HepG2 (cell line): ENCODE measurements around the gene BTN1A1. TPM values are rescaled to one million over a fixed set of nuclear protein-coding genes. Genes with fewer than 3 reads are reported as not detected.

Source experiments
- DNMT3B ChIP-seq: conservative IDR thresholded peaks from 2 replicates; pipeline ENCODE4 v1.6.1; 2016; ENCODE audit warnings: missing biosample characterization, control low read depth
- GMEB1 ChIP-seq: sonication (generic); formaldehyde crosslinking; IDR thresholded peaks from 2 replicates; pipeline ENCODE4 v1.5.1; 2020; ENCODE audit warnings: missing genetic modification reagents, mild to moderate bottlenecking, borderline replicate concordance
- HNF4G ChIP-seq, 2 experiments: sonication (generic) in 1 of 2; formaldehyde crosslinking in 1 of 2; IDR thresholded peaks; 2 replicates each; pipeline versions ENCODE4 v1.4.0 to v1.6.1; 2011 to 2020; ENCODE audit warnings: borderline replicate concordance in 2 of 2, low read depth in 2 of 2, mild to moderate bottlenecking in 2 of 2, low read length in 1 of 2, missing genetic modification reagents in 1 of 2, moderate library complexity in 1 of 2
- HOXA3 ChIP-seq: sonication (generic); formaldehyde crosslinking; IDR thresholded peaks from 2 replicates; pipeline ENCODE4 v1.5.0; 2020; ENCODE audit warnings: missing genetic modification reagents
- MIER2 ChIP-seq: IDR thresholded peaks from 2 replicates; pipeline ENCODE4 v1.6.1; 2016; ENCODE audit warnings: missing biosample characterization, missing genetic modification reagents
- MLLT10 ChIP-seq: sonication (generic); formaldehyde crosslinking; IDR thresholded peaks from 2 replicates; pipeline ENCODE4 v1.4.0; 2020; ENCODE audit warnings: missing genetic modification reagents
- NR3C1 ChIP-seq: sonication (generic); formaldehyde crosslinking; IDR thresholded peaks from 2 replicates; pipeline ENCODE4 v1.4.0; 2020; ENCODE audit warnings: missing genetic modification reagents
- SP5 ChIP-seq: IDR thresholded peaks from 2 replicates; pipeline ENCODE4 v1.6.1; 2016; ENCODE audit warnings: low read depth, borderline replicate concordance
- TBL1XR1 ChIP-seq: fragments of 150-350 bp; IDR thresholded peaks from 2 replicates; pipeline ENCODE4 v1.6.1; 2014; ENCODE audit warnings: borderline replicate concordance, low read length; ENCODE audit not compliant: partially characterized antibody
- ZBTB33 ChIP-seq: sonication (generic); formaldehyde crosslinking; IDR thresholded peaks from 2 replicates; pipeline ENCODE4 v1.4.0; 2020; ENCODE audit warnings: missing genetic modification reagents
- ZBTB37 ChIP-seq: sonication (generic); formaldehyde crosslinking; IDR thresholded peaks from 2 replicates; pipeline ENCODE4 v1.4.0; 2020; ENCODE audit warnings: mild to moderate bottlenecking, missing genetic modification reagents
- ZFP1 ChIP-seq: IDR thresholded peaks from 2 replicates; pipeline ENCODE4 v1.6.1; 2016
- ZFP41 ChIP-seq: sonication (generic); formaldehyde crosslinking; IDR thresholded peaks from 2 replicates; pipeline ENCODE4 v1.4.0; 2020; ENCODE audit warnings: mild to moderate bottlenecking, missing genetic modification reagents, borderline replicate concordance
- ZFY ChIP-seq: sonication (generic); formaldehyde crosslinking; IDR thresholded peaks from 2 replicates; pipeline ENCODE4 v1.4.0; 2020; ENCODE audit warnings: missing genetic modification reagents
- ZMYM4 ChIP-seq: sonication (generic); formaldehyde crosslinking; IDR thresholded peaks from 2 replicates; pipeline ENCODE4 v1.8.1; 2023; ENCODE audit warnings: mild to moderate bottlenecking, missing genetic modification reagents
- ZNF12 ChIP-seq: sonication (generic); formaldehyde crosslinking; IDR thresholded peaks from 2 replicates; pipeline ENCODE4 v1.5.0; 2020; ENCODE audit warnings: missing genetic modification reagents
- ZNF138 ChIP-seq: sonication (generic); formaldehyde crosslinking; IDR thresholded peaks from 2 replicates; pipeline ENCODE4 v1.5.0; 2020; ENCODE audit warnings: mild to moderate bottlenecking, low read depth, missing genetic modification reagents
- ZNF207 ChIP-seq: fragments of 450-650 bp; IDR thresholded peaks from 2 replicates; pipeline ENCODE4 v1.6.1; 2016; ENCODE audit warnings: antibody characterized with exemption, borderline replicate concordance
- ZNF274 ChIP-seq: sonication (generic); formaldehyde crosslinking; IDR thresholded peaks from 2 replicates; pipeline ENCODE4 v1.5.1; 2020; ENCODE audit warnings: mild to moderate bottlenecking, missing genetic modification reagents
- ZNF326 ChIP-seq: sonication (generic); formaldehyde crosslinking; IDR thresholded peaks from 2 replicates; pipeline ENCODE4 v1.4.0; 2020; ENCODE audit warnings: missing genetic modification reagents, borderline replicate concordance
- ZNF33A ChIP-seq: sonication (generic); formaldehyde crosslinking; IDR thresholded peaks from 2 replicates; pipeline ENCODE4 v1.5.1; 2020; ENCODE audit warnings: missing genetic modification reagents, mild to moderate bottlenecking, moderate library complexity, borderline replicate concordance
- ZNF460 ChIP-seq: sonication (generic); formaldehyde crosslinking; IDR thresholded peaks from 2 replicates; pipeline ENCODE4 v1.5.1; 2020; ENCODE audit warnings: missing genetic modification reagents, mild to moderate bottlenecking, borderline replicate concordance
- ZNF629 ChIP-seq: sonication (generic); formaldehyde crosslinking; conservative IDR thresholded peaks from 2 replicates; pipeline ENCODE4 v1.5.0; 2020; ENCODE audit warnings: missing genetic modification reagents
- ZNF703 ChIP-seq: sonication (generic); formaldehyde crosslinking; IDR thresholded peaks from 2 replicates; pipeline ENCODE4 v1.5.1; 2020; ENCODE audit warnings: missing genetic modification reagents, mild to moderate bottlenecking, moderate library complexity, borderline replicate concordance
- ZNF879 ChIP-seq: sonication (generic); formaldehyde crosslinking; IDR thresholded peaks from 2 replicates; pipeline ENCODE4 v1.8.1; 2023; ENCODE audit warnings: missing genetic modification reagents
- polyA plus RNA-seq, 8 experiments: library from polyadenylated mRNA; depleted of rRNA in 3 of 8; stranded (reverse) in 7 of 8; unstranded in 1 of 8; fragments of >200 nt; fragmentation: Illumina TruSeq in 4 of 8; extraction: Trizol in 4 of 8; gene quantifications; 2 replicates each; pipeline versions ENCODE4 v1.2.1 to v1.2.3, GENCODE V29; 2011 to 2016; ENCODE audit warnings: low read depth in 4 of 8, missing spikeins in 1 of 8, mixed read lengths in 1 of 8; ENCODE audit not compliant: insufficient read depth in 1 of 8
- total RNA-seq, 5 experiments: library from RNA; depleted of rRNA; stranded (reverse); fragments of >200 nt; fragmentation: Illumina TruSeq; extraction: Trizol; gene quantifications; 2 replicates each; pipeline ENCODE4 v1.2.3, GENCODE V29; 2016; ENCODE audit warnings: low read depth in 1 of 5

The BTN1A1 gene
- total and polyA plus RNA-seq, 2 of the 13 experiments (the other 11 are each of a cell fraction or from before 2014, with no cell fraction given), result 0.04 TPM; not detected in 1

GRCh38 chr6:26537846-26538571, 37.9 kb downstream of the BTN1A1 start, which contains the start of gene HMGN4 (continued):
- TF ChIP-seq ZBTB37 (CRISPR knock-in tag), result peak; percentile 74; the same call in 1 of the 2 replicates
- no peak for TF ChIP-seq MLLT10 (CRISPR knock-in tag)
- TF ChIP-seq ZNF207, result no peak
- TF ChIP-seq MIER2 (CRISPR knock-in tag), result no peak; the same call in 1 of the 2 replicates
- no peak; the same call in 1 of the 2 replicates for TF ChIP-seq ZBTB33
- peak; percentile 16; the same call in 1 of the 2 replicates for TF ChIP-seq ZFP1 (CRISPR knock-in tag)
- peak; percentile 65 for TF ChIP-seq HOXA3 (CRISPR knock-in tag)
- no peak; the same call in 1 of the 2 replicates for TF ChIP-seq ZNF703 (CRISPR knock-in tag)
- no peak; the same call in 1 of the 2 replicates for TF ChIP-seq ZNF274
- TF ChIP-seq ZNF629 (CRISPR knock-in tag), result peak; percentile 88
- TF ChIP-seq HNF4G (IDR thresholded peaks at IDR 0.05; ENCODE audit: borderline replicate concordance, low read depth, low read length), result no peak
- no peak for TF ChIP-seq HNF4G (CRISPR knock-in tag; IDR thresholded peaks at IDR 0.05; ENCODE audit: borderline replicate concordance, low read depth)
- no peak for TF ChIP-seq ZNF326 (CRISPR knock-in tag)
- peak; percentile 25; the same call in 1 of the 2 replicates for TF ChIP-seq ZNF460
- peak; percentile 25; the same call in 1 of the 2 replicates for TF ChIP-seq ZNF879 (CRISPR knock-in tag)
- no peak for TF ChIP-seq GMEB1 (CRISPR knock-in tag)
- peak; percentile 93 for TF ChIP-seq ZFY
- peak; percentile 48; the same call in 1 of the 2 replicates for TF ChIP-seq ZMYM4 (CRISPR knock-in tag)
- TF ChIP-seq SP5 (CRISPR knock-in tag), result no peak
- TF ChIP-seq DNMT3B (CRISPR knock-in tag), result no peak
- no peak for TF ChIP-seq NR3C1 (CRISPR knock-in tag)
- TF ChIP-seq TBL1XR1, result no peak
- TF ChIP-seq ZNF138 (CRISPR knock-in tag), result no peak
- TF ChIP-seq ZFP41, result peak; percentile 53; the same call in 1 of the 2 replicates
- peak; percentile 93; the same call in 1 of the 2 replicates for TF ChIP-seq ZNF33A (CRISPR knock-in tag)
- TF ChIP-seq ZNF12 (CRISPR knock-in tag), result 0 out of 2 replicates have a peak, but pooled peaks have one; percentile 54
